ENCODE measurements around the gene MEF2C. TPM values are rescaled to one million over a fixed set of nuclear protein-coding genes. Genes with fewer than 3 reads are reported as not detected.

The MEF2C gene
- polyA plus RNA-seq, 1 donor from 2014 or later, result 30.2 TPM

GRCh38 chr5:88740604-88741185 lies 142.3 kb downstream of the MEF2C start:
- no peak overlapping the region for H3K27ac ChIP-seq (ENCODE audit: low read length)
- H3F3A ChIP-seq (ENCODE audit: insufficient read depth, low read length, poor library complexity, severe bottlenecking), result no peaks in the 10 kb centered on the region
- H2AFZ ChIP-seq (ENCODE audit: low read depth, low read length), result no peak overlapping the region
- no peak overlapping the region for H3K4me2 ChIP-seq (ENCODE audit: low read length)
- no peaks in the 10 kb centered on the region for H3K9me3 ChIP-seq (ENCODE audit: low read length)
- H3K9ac ChIP-seq (ENCODE audit: low read length), result no peak overlapping the region
- H3K79me2 ChIP-seq (replicated peaks; ENCODE audit: insufficient read depth, low read length), result no peaks in the 10 kb centered on the region
- H4K20me1 ChIP-seq (ENCODE audit: insufficient read depth), result no peaks in the 10 kb centered on the region
- H3K9me2 ChIP-seq (ENCODE audit: insufficient read depth, low read length), result no peaks in the 10 kb centered on the region
- H3K27me3 ChIP-seq (ENCODE audit: insufficient read depth, low read depth, low read length), result no peaks in the 10 kb centered on the region
- TF ChIP-seq POLR2AphosphoS5 (IDR thresholded peaks at IDR 0.05), result no peak
- no peak for TF ChIP-seq EZH2 (IDR thresholded peaks at IDR 0.05; ENCODE audit: borderline replicate concordance, insufficient read depth, low read length, poor library complexity, severe bottlenecking)
- TF ChIP-seq MXI1 (conservative IDR thresholded peaks at IDR 0.05; ENCODE audit: poor library complexity, severe bottlenecking), result no peak
- no peak for TF ChIP-seq CTCF (IDR thresholded peaks at IDR 0.05; ENCODE audit: poor library complexity, severe bottlenecking)
- no peak for TF ChIP-seq RAD21 (conservative IDR thresholded peaks at IDR 0.05)
- TF ChIP-seq TAF1 (IDR thresholded peaks at IDR 0.05; ENCODE audit: low read depth), result no peak
- no peak for TF ChIP-seq SMC3 (conservative IDR thresholded peaks at IDR 0.05; ENCODE audit: poor library complexity)
- no peak for TF ChIP-seq EP300 (conservative IDR thresholded peaks at IDR 0.05; ENCODE audit: poor library complexity, severe bottlenecking)
- no peak for TF ChIP-seq REST (IDR thresholded peaks at IDR 0.05; ENCODE audit: borderline replicate concordance)
- no peaks in the 10 kb centered on the region for H3K36me3 ChIP-seq (ENCODE audit: insufficient read depth, low read length)
- H3K4me3 ChIP-seq (ENCODE audit: low read length), result no peak overlapping the region

GRCh38 chr5:88736494-88736893 lies 146.5 kb downstream of the MEF2C start:
- H3K9me2 ChIP-seq (ENCODE audit: insufficient read depth, low read length), result no peaks in the 10 kb centered on the region
- no peak overlapping the region for H3K4me3 ChIP-seq (ENCODE audit: low read length)
- no peak overlapping the region for H3K27ac ChIP-seq (ENCODE audit: low read length)
- H3F3A ChIP-seq (ENCODE audit: insufficient read depth, low read length, poor library complexity, severe bottlenecking), result no peaks in the 10 kb centered on the region
- no peak overlapping the region for H2AFZ ChIP-seq (ENCODE audit: low read depth, low read length)
- H3K36me3 ChIP-seq (ENCODE audit: insufficient read depth, low read length), result no peaks in the 10 kb centered on the region
- no peak overlapping the region for H3K9ac ChIP-seq (ENCODE audit: low read length)
- no peaks in the 10 kb centered on the region for H3K27me3 ChIP-seq (ENCODE audit: insufficient read depth, low read depth, low read length)
- no peaks in the 10 kb centered on the region for H4K20me1 ChIP-seq (ENCODE audit: insufficient read depth)
- no peak overlapping the region for H3K4me2 ChIP-seq (ENCODE audit: low read length)
- H3K9me3 ChIP-seq (ENCODE audit: low read length), result no peaks in the 10 kb centered on the region
- TF ChIP-seq CTCF (IDR thresholded peaks at IDR 0.05; ENCODE audit: poor library complexity, severe bottlenecking), result no peak
- TF ChIP-seq POLR2AphosphoS5 (IDR thresholded peaks at IDR 0.05), result no peak
- no peak for TF ChIP-seq TAF1 (IDR thresholded peaks at IDR 0.05; ENCODE audit: low read depth)
- TF ChIP-seq EZH2 (IDR thresholded peaks at IDR 0.05; ENCODE audit: borderline replicate concordance, insufficient read depth, low read length, poor library complexity, severe bottlenecking), result no peak
- no peak for TF ChIP-seq MXI1 (conservative IDR thresholded peaks at IDR 0.05; ENCODE audit: poor library complexity, severe bottlenecking)
- TF ChIP-seq REST (IDR thresholded peaks at IDR 0.05; ENCODE audit: borderline replicate concordance), result no peak
- no peak for TF ChIP-seq EP300 (conservative IDR thresholded peaks at IDR 0.05; ENCODE audit: poor library complexity, severe bottlenecking)
- no peak for TF ChIP-seq SMC3 (conservative IDR thresholded peaks at IDR 0.05; ENCODE audit: poor library complexity)
- no peak for TF ChIP-seq RAD21 (conservative IDR thresholded peaks at IDR 0.05)
- H3K79me2 ChIP-seq (replicated peaks; ENCODE audit: insufficient read depth, low read length), result no peaks in the 10 kb centered on the region
